Measurements from ENCODE around the gene TKFC.
"Not testable (repeated sequence)": the region's sequence is repeated elsewhere in the genome, so short reads cannot be mapped to it uniquely, and the experiment has no call there.

The TKFC gene

DNA sequence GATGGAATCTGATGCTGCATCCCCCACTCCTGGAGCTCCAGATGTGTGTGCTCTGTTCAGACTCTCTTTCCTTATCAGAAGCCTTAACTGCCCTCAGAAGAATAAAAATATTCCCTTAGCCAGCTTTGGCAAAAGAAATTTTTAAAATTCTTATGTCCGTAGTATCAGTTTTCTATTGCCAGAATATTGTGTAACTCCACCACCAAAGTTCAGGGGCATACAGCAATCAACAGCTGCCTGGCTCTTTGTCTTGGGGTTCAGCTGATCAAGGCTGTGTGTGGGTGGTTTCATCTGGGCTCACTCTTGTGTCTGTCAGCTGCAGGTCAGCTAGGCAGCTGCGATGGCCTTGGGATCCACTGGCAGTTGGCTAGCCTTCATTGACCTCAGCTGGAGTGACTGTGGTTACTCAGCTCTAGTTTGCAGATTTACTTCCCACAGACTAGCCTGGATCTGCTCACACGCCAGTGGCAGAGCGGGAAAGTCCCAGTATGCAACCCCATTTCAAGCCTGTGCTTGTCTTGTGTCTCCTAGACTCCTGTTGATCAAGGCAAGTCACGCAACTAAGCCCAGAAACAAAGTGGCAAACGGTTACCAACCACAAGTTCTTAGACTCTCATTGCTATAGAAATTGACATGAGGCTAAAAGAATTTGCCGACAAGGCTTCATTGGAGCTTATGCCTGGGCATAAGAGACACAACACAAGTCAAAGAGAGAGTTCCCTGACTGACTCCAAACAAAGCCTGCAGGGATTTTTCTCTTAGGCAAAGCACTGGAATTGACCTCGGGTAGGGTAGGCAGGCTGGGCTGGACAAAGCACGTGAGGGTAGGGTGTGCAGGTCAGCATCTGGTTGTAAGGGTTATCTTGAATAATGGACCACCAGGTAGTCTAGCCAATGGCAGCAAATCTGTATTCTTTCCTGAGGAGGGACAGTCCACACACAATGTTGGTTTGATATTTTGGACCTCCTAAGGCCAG is 36.6 kb downstream of the TKFC start:
- DNase-seq, result no peak

DNA sequence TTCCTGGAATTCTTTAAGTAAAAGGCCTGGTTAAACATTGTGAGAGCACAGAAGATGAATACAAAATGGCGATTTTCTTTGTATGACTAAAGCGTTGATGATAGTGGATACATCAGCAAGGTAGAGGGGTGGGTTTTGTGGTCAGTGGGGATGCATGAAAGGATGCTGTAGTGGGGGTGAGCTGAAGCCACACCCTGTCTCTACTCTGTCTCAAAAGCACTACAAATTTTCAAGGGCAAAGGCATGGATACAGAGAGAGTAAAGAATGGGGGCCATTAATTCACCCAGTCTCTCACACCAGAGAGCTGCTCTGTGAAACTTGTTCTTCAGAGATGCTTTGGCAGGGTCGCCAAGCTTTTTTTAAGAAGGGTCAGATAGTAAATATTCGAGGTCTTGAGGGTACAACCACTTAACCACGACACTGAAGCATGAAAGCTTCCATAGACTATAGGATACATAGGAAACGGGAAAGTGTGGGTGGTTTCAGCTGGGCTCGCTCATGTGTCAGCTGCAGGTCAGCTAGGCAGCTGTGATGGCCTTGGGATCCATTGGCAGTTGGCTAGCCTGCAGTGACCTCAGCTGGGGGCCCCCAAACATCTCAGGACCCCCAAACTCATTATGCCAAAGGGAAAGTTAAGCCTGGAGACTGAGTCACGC is 37.4 kb downstream of the TKFC start:
- no peak for DNase-seq

DNA sequence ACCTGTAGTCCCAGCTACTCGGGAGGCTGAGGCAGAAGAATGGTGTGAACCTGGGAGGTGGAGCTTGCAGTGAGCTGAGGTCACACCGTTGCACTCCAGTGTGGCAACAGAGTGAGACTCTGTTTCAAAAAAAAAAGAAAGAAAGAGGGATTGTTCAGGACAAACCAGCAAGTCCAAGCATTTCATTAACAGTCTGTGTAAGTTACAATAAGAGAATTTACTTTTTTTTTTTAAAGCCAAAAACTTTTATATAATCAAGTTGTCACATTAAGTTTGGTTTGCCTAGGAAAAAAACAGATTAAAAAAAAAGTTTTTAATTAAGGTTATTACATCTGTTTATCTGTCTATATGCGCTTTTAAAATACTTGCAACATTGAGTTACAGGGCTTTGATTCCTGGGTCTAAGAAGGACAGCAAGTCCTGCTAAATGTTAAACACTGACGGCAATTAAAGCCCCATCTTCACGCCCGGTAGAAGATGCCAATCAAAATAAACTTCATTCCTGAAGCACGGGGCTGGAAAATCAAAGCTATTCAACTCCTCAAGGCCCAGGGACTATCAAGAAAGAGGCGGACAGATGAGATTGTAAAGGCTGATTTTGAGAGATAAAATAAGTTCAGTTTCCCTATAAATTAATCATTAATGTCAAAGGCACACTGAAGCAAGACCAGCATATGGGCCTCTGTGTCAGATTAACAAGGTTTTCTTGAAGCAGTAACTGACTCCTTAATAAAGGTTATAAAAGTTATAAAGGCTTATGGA is 39.8 kb downstream of the TKFC start:
- no peak for DNase-seq

DNA sequence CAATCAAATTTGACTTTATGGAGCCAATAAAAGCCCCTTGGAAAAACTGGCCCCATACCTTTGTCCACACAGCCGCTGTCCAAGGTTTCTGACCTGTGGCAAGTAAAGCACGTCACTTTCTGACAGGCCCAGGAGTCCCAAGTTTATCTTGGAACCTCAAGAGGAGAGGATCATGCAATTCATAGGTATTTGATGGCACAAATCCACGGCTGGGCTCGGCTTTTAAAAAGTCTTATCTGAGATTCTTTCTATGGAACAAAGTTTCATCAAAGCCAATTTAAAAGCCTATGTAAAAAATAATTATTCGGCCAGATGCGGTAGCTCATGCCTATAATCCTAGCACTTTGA is 42.7 kb downstream of the TKFC start:
- DNase-seq, result no peak

DNA sequence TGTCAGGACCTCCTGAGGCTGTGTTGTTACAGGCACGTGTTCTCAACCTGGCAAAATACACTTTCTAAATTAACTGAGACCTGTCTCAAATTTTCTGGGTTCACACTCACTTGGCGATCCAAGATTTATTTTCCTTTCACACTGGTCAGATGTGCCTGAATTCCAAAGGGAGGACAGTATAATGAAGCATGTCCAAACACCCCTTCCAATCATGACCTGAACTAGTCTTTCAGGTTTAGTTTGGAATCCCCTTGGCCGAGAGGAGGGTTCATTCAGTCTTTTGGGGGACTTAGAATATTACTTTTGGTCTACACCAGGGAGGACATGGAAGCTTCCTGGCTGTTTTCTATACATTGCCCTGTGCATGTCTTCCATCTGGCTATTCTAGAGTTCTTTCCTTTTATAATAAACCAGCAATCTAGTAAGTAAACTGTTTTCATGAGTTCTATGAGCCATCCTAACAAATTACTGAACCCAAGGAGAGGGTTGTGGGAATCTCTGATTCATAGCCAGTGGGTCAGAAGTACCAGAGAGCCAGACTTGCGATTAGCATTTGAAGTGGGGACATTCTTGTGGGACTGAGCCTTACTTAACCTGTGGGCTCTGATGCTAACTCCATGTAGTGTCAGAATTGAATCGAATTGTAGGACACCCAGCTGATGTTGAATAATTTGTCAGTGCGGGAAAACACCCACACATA is 44.6 kb downstream of the TKFC start:
- DNase-seq, result no peak

DNA sequence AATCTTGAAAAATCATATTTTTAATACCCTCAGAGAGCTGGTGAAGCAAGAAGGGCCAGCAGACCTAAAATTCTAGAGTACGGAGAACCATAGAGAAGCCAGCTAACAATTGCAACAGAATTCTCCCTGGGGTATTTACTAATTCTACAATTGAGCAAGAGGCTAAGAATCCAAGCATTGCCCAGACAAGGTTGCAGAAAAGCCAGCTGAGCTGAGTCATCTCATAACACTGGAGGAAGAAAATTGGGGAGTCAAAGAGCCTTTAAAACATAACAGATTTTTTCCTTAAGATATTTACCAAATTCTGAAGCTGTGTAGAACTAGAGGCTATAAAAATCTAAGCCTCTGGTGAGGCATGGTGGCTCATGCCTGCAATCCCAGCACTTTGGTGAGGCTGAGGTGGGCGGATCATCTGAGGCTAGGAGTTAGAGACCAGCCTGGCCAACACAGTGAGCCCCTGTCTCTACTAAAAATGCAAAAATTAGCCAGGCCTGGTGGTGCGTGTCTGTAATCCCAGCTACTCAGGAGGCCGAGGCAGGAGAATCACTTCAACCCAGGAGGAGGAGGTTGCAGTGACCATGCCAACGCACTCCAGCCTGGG is 45.8 kb downstream of the TKFC start:
- DNase-seq, result no peak

DNA sequence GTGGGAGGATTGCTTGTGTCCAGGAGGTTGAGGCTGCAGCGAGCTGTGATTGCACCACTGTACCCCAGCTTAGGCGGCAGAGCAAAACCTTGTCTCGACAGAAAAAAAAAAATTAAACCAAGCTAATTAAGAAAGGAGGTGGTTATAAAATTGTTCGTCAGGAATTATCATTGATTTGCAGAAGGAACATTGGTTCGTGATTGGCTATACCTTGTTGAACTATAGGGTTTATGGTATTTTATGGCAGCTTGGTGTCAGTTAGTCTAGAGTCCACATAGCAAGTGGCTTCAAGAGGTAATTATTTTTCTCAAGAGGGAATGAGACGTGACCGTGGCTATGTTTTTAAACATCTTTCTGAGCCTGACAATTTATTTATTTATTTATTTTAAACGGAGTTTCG is 47.9 kb downstream of the TKFC start:
- no peak for DNase-seq

DNA sequence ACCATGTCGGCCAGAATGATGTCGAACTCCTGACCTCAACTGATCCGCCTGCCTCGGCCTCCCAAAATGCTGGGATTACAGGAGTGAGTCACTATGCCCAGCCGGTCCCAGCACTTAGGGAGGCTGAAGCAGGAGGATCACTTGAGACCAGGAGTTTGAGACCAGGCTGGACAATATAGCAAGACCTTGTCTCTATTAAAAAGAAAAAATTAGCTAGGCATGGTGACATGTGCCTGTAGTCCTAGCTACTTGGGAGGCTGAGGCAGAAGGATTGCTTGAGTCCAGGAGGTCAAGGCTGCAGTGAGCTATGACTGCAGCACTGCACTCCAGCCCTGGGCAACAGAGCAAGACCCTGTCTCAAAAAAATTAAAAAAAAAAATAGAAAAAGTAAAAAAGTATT is 50.8 kb downstream of the TKFC start:
- not testable (repeated sequence) for DNase-seq

DNA sequence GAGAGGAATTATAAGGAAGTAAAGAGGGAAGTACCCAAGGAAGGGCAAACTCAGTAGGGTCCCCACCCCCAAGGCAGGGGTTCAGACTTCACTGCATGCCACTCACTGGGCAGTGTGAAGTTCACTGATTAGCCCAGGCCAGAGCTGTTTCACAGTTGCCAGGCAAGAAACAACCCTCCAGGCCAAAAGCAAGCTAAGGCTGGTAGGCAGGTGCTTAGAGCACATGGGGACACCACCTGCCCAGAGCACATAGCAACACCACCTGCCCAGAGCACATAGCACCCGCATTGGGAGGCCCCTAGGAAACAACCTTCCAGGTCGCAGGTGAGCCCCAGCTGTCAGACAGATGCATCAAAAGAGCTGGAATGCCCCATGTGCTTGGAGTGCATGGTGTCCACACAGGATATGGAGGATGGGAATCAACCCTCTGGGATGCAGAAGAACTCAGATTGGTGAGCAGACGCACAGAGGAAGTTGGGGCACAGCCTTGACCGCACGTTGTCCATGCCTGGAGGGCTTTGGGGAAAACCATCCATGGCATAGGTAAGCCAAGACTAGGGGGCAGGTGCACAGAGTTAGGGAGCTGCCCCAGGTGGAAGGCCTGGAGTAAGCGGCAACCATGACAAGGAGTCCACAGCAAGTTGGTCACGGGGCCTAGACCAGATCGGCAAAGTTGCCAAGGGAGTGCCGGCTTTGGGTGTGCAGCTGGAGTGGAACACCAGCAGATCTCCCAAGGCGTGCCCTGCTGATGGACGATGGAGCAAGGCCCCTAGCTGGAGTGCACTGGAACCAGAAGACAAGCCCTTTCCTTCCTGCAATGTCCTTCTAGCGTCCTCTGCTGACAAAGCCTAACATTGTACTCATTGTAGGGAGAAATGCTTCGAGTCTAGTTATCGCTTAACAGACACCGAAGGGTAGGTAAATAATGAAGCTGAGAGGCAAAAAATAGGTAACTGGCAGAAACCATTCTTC is 51.5 kb downstream of the TKFC start:
- no peak for DNase-seq

DNA sequence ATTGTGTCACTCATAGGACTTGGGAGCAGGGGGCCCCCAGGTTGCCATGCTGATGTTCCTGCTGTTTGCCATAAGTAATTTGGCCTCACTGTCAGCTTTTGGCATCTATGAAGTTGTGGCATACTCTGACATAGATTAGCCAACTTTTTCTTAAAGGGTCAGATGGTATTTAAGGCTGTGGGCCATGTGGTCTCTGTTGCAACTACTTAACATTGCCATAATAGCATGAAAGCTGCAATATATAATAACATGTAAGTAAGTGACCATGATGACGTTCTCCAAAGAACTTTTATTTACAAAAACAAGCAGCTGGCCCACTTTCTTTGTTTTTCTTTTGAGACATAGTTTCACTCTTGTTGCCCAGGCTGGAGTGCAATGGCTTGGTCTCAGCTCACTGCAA is 57.1 kb downstream of the TKFC start:
- DNase-seq, result no peak

DNA sequence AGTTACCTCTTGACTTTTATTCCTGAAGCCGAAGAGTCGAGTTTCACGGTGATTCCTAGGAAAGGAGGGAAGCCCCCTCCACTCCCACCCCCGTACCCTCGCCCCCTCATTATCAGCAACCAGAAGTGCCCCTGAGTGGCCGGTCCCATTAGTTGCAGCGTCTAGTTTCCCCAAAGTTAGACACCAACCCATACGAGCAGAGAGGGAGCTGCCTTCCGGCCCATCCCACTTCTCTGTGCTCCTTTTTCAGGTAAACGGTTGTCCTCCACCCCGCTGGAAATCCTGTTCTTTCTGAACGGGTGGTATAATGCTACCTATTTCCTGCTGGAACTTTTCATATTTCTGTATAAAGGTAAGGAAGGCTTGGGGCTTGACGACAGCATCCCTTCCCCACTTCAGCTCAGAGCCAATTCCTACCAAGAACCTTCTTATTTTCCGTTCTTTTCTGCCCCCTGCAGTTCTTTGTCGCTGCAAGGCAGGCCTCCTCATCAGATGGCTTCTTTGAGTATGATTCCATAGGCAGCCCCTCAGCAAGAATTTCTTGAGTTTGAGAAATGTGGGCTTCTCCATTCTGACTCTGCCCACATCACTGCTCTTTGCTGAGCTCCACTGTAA is 60.1 kb downstream of the TKFC start:
- DNase-seq, result no peak

Data from islet precursor cell (in vitro differentiated cells).